AG09309 (cell line): ENCODE measurements around the gene PAOX.

Experiments used
- DNase-seq: peaks from one replicate; pipeline ENCODE4 v3.0.0-alpha.2; 2010; ENCODE audit warnings: low read depth
- H3K4me3 ChIP-seq: 2 replicates; pipeline ENCODE4 v1.5.1; 2011; ENCODE audit warnings: mild to moderate bottlenecking, low read depth, low read length, moderate library complexity; ENCODE audit not compliant: control insufficient read depth
- CTCF ChIP-seq: IDR thresholded peaks from 2 replicates; pipeline ENCODE4 v1.5.1; 2011; ENCODE audit warnings: mild to moderate bottlenecking, low read depth, low read length, inconsistent platforms; ENCODE audit not compliant: insufficient read depth, control insufficient read depth; ENCODE audit errors: missing control alignments

The PAOX gene

DNA sequence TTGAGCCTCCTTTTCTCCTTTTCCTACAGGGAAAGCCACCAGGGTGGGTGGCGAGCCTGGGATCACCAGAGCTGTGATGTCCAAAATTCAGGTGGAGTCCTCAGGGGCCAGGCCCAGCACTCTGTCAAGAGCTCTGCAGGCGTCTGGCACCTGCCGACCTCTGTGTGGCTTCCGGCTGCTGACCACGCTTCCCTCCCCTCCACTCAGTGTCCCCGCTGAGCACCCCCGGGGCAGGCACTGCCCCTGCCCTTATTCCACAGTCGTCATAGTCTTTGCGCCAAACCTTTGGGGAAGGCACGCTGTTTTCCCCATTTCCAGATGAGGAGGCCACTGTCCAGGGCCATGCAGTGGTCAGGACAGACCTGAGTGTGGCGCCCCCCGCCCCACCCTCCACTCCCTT lies 22.4 kb downstream of the PAOX start:
- TF ChIP-seq CTCF: no peak
- H3K4me3 ChIP-seq: no peak overlapping the region

DNA sequence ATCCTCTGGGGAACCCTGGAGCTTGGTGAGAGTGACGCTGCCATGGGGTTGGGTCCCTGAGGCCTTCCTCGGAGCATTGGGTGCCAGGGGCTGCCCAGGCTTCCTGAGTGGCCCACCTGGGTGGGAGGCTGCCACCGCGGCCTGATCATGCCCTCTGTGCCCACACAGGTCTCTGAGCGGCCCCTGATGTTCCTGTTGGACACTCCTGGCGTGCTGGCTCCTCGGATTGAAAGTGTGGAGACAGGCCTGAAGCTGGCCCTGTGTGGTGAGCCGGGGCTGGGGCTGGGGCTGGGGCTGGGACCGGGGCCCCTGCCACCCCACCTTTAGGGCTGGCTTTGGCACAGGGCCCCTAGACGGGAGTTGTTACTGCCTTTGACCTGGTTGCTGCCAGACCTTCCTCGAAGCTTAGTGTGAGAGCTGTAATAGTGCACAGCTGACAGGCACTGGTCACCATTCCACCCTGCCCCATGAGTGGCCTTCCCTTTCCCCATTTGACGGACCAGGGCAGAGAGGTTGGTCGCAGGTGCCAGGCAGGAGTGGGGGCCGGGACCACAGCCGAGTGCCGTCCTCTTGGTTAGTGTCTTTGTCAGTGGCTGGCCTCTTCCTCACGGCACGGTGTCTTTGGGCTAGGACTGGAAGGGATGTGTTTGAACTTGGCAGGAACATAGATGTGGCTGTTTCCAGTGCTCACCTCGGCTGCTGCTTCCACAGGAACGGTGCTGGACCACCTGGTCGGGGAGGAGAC lies 23.1 kb downstream of the PAOX start:
- no peak for DNase-seq
- H3K4me3 ChIP-seq: no peak overlapping the region
- no peak for TF ChIP-seq CTCF

More for the DNA sequence above, 22.4 kb downstream of the PAOX start:
- no peak for DNase-seq

DNA sequence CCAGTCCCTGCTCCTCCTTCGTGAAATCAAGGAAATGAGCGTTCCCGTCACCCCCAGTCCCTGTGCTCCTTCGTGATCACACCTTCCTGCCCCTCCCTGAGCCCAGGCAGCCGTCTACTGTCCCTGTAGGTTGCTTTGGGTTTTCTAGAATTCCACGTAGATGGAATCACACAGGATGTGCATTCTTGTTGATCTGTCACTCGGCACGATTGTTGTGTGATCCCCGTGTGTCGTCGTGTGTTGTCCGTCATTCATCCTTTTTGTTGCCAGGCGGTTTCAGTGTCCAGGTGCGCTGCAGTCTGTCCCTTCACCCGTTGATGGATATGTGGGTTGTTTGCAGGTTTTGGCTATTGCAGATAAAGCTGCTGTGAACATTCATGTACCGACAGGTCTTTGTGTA lies 24.3 kb downstream of the PAOX start:
- DNase-seq: no peak
- TF ChIP-seq CTCF: no peak
- H3K4me3 ChIP-seq: no peak overlapping the region

- no peak overlapping the region for H3K4me3 ChIP-seq
- no peak for TF ChIP-seq CTCF
- DNase-seq: no peak
Measured at GRCh38 chr10:133403784-133404183, 24.7 kb downstream of the PAOX start.

- DNase-seq: no peak
- no peak overlapping the region for H3K4me3 ChIP-seq
- TF ChIP-seq CTCF: no peak
Measured at GRCh38 chr10:133405272-133405671, 26.2 kb downstream of the PAOX start.

- no peak overlapping the region for H3K4me3 ChIP-seq
- DNase-seq: peak; percentile 7
- no peak for TF ChIP-seq CTCF
Measured at GRCh38 chr10:133405844-133406527, 26.9 kb downstream of the PAOX start.
